Measurements from ENCODE around the gene ERO1B.
A peak's percentile ranks its signal among the peaks of the same experiment; 100 is the strongest.
"Not testable (repeated sequence)": the region's sequence is repeated elsewhere in the genome, so short reads cannot be mapped to it uniquely, and the experiment has no call there.

The ERO1B gene, protein sequence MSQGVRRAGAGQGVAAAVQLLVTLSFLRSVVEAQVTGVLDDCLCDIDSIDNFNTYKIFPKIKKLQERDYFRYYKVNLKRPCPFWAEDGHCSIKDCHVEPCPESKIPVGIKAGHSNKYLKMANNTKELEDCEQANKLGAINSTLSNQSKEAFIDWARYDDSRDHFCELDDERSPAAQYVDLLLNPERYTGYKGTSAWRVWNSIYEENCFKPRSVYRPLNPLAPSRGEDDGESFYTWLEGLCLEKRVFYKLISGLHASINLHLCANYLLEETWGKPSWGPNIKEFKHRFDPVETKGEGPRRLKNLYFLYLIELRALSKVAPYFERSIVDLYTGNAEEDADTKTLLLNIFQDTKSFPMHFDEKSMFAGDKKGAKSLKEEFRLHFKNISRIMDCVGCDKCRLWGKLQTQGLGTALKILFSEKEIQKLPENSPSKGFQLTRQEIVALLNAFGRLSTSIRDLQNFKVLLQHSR

GRCh38 chr1:236281654-236282424 lies at the start of gene ERO1B:
Gene ERO1B (minus strand): TSS chr1:236281958. CDS start chr1:236281783, 175 bp downstream.
- DNase-seq = peak; percentile 94

DNA sequence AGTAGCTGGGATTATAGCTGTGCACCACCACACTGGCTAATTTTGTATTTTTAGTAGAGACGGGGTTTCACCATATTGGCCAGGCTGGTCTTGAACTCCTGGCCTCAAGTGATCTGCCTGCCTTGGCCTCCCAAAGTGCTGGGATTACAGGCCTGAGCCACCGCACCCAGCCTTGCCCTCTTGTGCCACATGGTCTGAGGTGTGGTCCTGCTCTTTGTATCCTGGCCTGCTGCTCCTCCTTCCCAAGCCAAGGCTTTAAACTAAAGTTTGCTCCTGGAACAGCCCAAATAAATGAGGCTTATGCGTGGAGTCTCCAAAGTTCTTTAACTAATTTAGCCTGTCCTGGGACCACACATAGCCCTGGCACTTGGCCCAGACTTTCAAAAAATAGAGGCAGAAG lies 49.7 kb upstream of the ERO1B start:
- not testable (repeated sequence) for DNase-seq

GRCh38 chr1:236326432-236326831 lies 44.7 kb upstream of the ERO1B start:
- DNase-seq = no peak

GRCh38 chr1:236325567-236325966 lies 43.8 kb upstream of the ERO1B start:
- DNase-seq = no peak

GRCh38 chr1:236323819-236324411 lies 42.2 kb upstream of the ERO1B start:
- DNase-seq = no peak

DNA sequence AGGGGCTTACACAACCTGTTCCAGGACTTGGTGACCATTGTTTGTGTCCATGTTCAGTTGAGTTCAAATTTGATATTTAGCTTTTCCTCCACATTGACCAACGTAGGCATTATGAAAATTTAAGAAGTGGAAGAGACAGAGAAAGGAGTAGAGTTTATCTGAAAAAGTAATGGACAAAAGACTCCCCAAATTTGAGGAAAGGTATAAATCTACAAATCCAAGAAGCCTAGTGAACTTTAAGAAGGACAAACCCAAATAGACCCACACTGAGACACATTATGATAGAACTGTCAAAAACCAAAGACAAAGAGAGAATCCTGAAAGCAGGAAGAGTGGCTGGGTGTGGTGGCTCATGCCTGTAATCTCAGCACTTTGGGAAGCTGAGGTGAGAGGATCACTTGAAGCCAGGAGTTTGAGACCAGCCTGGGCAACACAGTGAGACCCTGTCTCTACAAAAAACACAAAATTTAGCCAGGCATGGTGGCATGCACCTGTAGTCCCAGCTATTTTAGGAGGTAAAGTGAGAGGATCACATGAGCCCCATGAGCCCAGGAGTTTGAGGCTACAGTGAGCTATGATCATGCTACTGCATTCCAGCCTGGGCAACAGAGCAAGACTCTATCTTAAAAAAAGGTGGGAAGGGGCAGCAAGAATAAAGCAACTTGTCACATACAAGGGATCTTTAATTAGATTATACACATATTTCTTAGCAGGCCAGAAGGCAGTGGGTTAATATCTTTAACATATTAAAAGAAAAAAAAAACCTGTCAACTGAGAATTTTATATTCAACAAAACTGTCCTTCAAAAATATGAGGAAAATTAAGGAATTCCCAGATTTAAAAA lies 41.0 kb upstream of the ERO1B start:
- DNase-seq = no peak

- no peak for DNase-seq
Observed at GRCh38 chr1:236321101-236321500, 39.3 kb upstream of the ERO1B start.

DNA sequence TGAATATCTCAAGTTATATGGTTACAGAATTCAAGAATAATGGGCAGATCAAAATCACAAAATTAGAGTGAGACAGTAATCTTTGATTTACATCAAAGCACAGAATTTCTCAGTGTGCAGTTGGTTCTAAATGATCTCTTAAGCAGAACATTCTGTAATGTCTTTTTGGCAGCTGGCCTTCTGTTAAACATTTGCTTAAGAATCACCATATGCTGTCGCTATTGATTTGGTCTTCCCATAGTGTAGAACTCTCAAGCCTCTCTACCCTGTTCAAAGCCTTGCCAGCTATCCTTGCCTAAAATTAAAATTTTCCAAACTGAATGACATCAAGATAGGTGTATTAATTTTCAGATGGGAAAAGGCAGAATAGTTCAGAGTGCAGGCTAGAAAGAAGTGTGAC lies 38.9 kb upstream of the ERO1B start:
- DNase-seq = no peak

GRCh38 chr1:236320214-236320613 lies 38.5 kb upstream of the ERO1B start:
- DNase-seq = no peak

DNA sequence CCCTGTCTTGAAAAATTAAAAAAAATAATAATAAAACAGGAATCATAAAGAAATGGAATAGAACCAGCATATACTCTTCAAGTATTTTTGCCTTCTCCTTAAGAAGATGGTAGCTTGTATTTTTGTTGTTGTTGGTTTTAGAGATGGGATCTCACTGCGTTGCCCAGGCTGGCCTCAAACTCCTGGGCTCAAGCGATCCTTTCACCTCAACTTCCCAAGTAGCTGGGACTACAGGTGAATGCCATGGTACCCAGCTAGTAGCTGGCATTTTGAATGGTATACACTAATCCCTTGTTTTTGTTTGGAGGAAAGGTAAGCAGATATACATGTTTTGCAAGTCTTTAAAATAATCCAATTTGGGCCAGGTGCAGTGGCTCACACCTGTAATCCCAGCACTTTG lies 34.7 kb upstream of the ERO1B start:
- DNase-seq = no peak

- DNase-seq = no peak
Observed at GRCh38 chr1:236315518-236315917, 33.8 kb upstream of the ERO1B start.

DNA sequence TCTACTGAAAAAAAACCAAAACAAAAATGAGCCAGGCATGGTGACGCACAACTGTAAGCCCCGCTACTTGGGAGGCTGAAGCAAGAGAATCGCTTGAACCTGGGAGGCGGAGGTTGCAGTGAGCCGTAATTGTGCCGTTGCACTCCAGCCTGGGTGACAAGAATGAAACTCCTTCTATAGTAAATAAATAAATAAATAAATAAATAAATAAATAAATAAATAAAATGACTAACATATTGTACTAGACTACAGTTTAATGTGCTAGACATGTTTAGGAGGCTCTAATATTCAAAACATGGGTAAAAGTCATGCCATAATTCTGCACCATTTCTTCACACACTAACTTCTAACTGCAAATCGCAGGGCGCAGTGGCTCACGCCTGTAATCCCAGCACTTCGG lies 33.3 kb upstream of the ERO1B start:
- DNase-seq = no peak

DNA sequence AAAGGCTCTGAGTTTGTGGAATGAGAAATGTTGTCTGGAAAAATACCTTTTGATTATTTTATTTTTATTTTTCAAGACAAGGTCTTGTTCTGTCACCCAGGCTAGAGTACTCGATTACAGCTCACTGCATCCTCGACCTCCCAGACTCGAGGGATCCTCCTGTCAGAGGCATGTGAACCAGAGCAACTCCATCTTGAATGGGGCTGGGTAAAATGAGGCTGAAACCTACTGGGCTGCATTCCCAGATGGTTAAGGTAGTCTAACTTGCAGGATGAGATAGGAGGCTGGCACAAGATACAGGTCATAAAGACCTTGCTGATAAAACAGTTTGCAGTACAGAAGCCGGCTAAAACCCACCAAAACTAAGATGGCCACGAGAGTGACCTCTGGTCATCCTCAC lies 32.3 kb upstream of the ERO1B start:
- DNase-seq = not testable (repeated sequence)

DNA sequence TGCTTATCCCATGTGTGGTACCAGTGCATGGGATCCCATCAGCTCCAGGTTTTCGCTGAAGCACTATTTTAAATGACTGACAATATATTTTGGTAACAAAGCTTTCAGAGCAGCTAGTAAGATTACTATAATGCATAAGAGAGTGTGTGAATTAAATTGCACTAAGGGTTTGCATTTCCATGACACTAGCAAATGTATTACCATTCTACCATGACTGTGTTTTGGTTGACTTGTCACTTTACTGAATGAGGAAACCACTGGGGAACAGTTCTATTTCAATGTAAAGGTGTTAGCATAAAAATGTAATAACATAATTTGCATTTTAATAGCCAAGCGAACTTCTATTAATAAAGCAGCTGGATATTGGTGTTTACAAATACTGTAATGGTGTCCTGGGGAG lies 31.7 kb upstream of the ERO1B start:
- no peak for DNase-seq

DNA sequence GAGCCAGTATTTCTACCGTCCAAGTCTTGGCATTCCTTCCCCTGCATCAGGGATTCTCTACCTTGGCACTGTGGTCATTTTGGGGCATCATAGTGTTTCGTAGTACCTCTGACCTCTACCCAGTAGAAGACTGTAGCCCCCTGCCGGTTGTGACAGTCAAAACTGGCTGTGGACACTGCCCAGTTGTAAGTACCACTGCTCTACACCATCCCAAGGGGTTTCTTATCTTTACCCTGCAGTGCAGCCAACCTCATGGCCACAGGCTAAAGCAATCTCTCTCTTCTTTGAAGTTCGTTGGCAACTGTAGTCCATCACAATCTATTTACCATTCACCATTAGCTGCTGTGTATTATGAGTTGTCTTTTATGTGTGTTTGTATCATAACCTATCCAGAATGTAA lies 29.3 kb upstream of the ERO1B start:
- DNase-seq = no peak

DNA sequence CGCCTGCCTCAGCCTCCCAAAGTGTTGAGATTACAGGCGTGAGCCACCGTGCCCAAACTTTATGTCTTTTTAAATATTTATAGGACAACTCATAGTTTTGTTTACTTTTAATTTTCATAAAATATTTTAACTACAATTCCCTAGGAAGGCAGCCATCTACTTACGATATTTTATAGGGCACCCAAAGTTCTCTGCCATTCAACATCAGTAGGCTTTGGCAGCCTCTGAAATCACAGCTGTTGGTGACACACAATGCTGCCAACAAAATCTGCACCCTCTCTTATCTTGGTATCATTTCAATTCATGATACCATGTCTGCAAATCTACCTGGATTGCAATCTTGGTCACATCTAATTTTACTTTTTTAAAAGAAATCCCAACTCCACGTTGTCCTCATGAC lies 27.1 kb upstream of the ERO1B start:
- no peak for DNase-seq

DNA sequence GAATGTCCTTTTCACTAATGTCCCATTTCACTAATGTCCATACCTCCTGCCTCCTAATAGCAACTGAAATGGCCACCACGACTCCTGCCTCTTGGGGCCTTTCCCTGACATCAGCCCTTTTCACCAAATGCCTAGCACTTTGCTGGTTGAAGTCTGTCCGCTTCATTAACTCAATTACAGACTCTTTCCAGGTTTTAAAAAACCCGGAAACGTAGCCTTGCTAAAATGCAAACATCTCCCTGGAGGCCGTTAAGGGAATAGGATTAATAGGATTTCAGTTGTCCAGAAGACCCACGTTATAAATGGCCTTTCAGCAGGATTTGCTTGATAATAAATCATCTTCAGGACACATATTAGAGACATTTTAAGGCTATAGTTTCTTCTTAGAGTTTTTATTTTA lies 25.7 kb upstream of the ERO1B start:
- no peak for DNase-seq

- no peak for DNase-seq
Observed at GRCh38 chr1:236304682-236305081, 22.9 kb upstream of the ERO1B start.

- no peak for DNase-seq
Observed at GRCh38 chr1:236303675-236304074, 21.9 kb upstream of the ERO1B start.

- no peak for DNase-seq
Observed at GRCh38 chr1:236302941-236303340, 21.2 kb upstream of the ERO1B start.

DNA sequence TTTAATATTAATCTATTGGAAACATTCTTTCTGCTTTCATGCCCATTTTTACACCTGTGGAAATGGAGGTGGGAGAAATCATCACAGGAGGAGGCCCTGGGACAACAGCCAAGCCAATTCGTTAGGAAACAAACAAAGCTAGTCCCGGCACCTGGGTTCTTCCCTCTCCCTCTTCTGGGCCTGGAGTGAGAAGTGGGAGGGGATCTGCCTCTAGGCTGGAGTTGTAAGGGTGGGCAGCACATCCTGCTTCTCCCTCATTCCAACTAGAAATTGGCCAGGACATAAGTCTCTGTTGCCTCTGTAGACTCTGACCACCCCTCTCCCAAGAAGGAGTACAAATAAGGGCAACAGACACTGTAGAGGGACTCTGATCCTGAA lies 20.2 kb upstream of the ERO1B start:
- DNase-seq = no peak

- DNase-seq = no peak
Observed at GRCh38 chr1:236301080-236301957, 19.6 kb upstream of the ERO1B start.
